ENCODE measurements around the gene ALKBH3.

Gene ALKBH3

DNA sequence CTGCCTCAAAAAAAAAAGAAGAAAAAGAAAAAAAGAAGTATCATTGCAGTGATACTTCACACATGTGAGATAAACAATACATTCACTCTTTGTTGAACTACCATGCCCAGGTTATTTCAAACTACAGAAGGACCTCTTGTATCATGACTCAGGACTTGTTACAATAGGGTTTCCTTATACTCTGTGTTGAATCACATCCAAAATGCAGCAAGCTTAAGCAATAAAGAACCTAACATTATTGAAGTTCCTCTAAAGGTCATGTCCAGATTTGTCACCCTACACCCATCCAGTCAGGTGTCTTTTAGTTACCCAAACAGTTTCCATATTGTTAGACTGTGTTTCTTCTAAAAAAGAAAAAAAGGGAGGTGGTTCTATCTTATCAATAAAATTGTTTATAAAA, 26.9 kb upstream of the ALKBH3 start:
- Histone ChIP-seq H3K4me3 (ENCODE audit: low read depth in 1 of 2, low read length in 2 of 2) (no peak overlapping the region), H3K36me3 (ENCODE audit: insufficient read depth, low read length) (peaks cover 39% of the 10 kb centered on the region), H3K27ac (ENCODE audit: low read length) (no peak overlapping the region), H2AFZ (ENCODE audit: low read depth, low read length) (no peak overlapping the region), H3K4me1 (ENCODE audit: insufficient read depth, low read length) (no peaks in the 10 kb centered on the region), H3K9ac (ENCODE audit: low read depth, low read length) (no peak overlapping the region), H3K4me2 (ENCODE audit: insufficient read depth, low read length) (no peak overlapping the region), H4K20me1 (ENCODE audit: insufficient read depth, low read length) (no peaks in the 10 kb centered on the region), H3K79me2 (ENCODE audit: insufficient read depth, low read length) (no peaks in the 10 kb centered on the region), H3K27me3 (ENCODE audit: insufficient read depth, low read length, poor library complexity) (no peaks in the 10 kb centered on the region), H3K9me3 (ENCODE audit: insufficient read depth, low read length, severe bottlenecking) (no peaks in the 10 kb centered on the region)
- ATAC-seq (ENCODE audit: insufficient read depth, low read depth) = no peak
- no peak for TF ChIP-seq EZH2 (IDR thresholded peaks at IDR 0.05; ENCODE audit: borderline replicate concordance, low read depth, low read length, severe bottlenecking)
- no peak for TF ChIP-seq CTCF (IDR thresholded peaks at IDR 0.05; ENCODE audit: borderline replicate concordance, extremely low read depth, low read length, poor library complexity, severe bottlenecking)
- DNase-seq = no peak

DNA sequence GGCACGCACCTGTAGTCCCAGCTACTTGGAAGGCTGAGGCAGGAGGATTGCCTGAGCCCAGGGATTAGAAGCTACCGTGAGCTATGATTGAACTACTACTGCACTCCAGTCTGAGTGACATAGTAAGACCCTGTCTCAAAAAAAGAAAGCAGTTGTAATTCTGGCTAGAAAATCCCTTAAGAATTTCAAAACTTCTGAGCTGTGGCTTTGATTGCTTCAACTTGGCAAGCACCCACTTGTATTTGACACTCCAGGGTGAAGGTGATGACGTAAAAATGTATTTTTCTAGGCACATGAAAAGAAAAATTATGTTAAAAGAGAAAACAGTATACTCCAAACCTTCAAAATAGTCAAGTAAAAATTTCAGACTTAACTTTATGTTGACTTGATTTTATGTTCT, 23.6 kb upstream of the ALKBH3 start:
- no peak overlapping the region for H2AFZ ChIP-seq (ENCODE audit: low read depth, low read length)
- H3K4me1 ChIP-seq (ENCODE audit: insufficient read depth, low read length) = no peaks in the 10 kb centered on the region
- no peak for TF ChIP-seq CTCF (IDR thresholded peaks at IDR 0.05; ENCODE audit: borderline replicate concordance, extremely low read depth, low read length, poor library complexity, severe bottlenecking)
- no peak for TF ChIP-seq EZH2 (IDR thresholded peaks at IDR 0.05; ENCODE audit: borderline replicate concordance, low read depth, low read length, severe bottlenecking)
- no peak for ATAC-seq (ENCODE audit: insufficient read depth, low read depth)
- H3K4me3 ChIP-seq (ENCODE audit: low read depth in 1 of 2, low read length in 2 of 2) = no peak overlapping the region
- no peak overlapping the region for H3K9ac ChIP-seq (ENCODE audit: low read depth, low read length)
- no peak overlapping the region for H3K4me2 ChIP-seq (ENCODE audit: insufficient read depth, low read length)
- H3K36me3 ChIP-seq (ENCODE audit: insufficient read depth, low read length) = peaks cover 38% of the 10 kb centered on the region
- peaks cover 10% of the 10 kb centered on the region for H3K9me3 ChIP-seq (ENCODE audit: insufficient read depth, low read length, severe bottlenecking)
- H3K27me3 ChIP-seq (ENCODE audit: insufficient read depth, low read length, poor library complexity) = no peaks in the 10 kb centered on the region
- no peak for DNase-seq
- H4K20me1 ChIP-seq (ENCODE audit: insufficient read depth, low read length) = no peaks in the 10 kb centered on the region
- H3K79me2 ChIP-seq (ENCODE audit: insufficient read depth, low read length) = no peaks in the 10 kb centered on the region
- H3K27ac ChIP-seq (ENCODE audit: low read length) = no peak overlapping the region

DNA sequence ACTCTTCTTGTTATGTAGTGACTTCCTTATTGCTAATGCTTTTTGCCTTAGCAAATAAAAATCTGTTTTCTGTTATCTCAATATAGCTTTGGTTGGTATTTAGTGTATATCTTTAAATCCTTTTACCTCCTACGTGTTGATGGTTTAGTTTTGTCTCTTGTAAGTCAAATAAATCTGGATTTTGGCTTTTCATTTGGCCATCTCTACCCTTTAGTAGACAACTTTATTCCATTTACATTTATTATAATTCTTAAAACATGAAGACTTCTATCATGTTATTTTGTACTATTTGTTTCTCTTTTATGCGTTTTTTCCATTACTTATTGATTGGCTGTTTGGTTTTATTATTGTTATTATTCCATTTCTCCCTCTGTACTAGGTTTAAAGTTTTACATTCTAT, 19.5 kb upstream of the ALKBH3 start:
- Histone ChIP-seq H3K36me3 (ENCODE audit: insufficient read depth, low read length) (peaks cover 12% of the 10 kb centered on the region; the same call in 1 of the 2 replicates), H3K79me2 (ENCODE audit: insufficient read depth, low read length) (no peaks in the 10 kb centered on the region), H3K4me1 (ENCODE audit: insufficient read depth, low read length) (no peaks in the 10 kb centered on the region), H2AFZ (ENCODE audit: low read depth, low read length) (no peak overlapping the region), H3K4me3 (ENCODE audit: low read depth in 1 of 2, low read length in 2 of 2) (no peak overlapping the region), H3K4me2 (ENCODE audit: insufficient read depth, low read length) (no peak overlapping the region), H3K9me3 (ENCODE audit: insufficient read depth, low read length, severe bottlenecking) (peaks cover 10% of the 10 kb centered on the region), H3K9ac (ENCODE audit: low read depth, low read length) (no peak overlapping the region), H3K27ac (ENCODE audit: low read length) (no peak overlapping the region), H4K20me1 (ENCODE audit: insufficient read depth, low read length) (no peaks in the 10 kb centered on the region), H3K27me3 (ENCODE audit: insufficient read depth, low read length, poor library complexity) (no peaks in the 10 kb centered on the region)
- TF ChIP-seq CTCF (IDR thresholded peaks at IDR 0.05; ENCODE audit: borderline replicate concordance, extremely low read depth, low read length, poor library complexity, severe bottlenecking) = no peak
- ATAC-seq (ENCODE audit: insufficient read depth, low read depth) (no peak), DNase-seq (no peak)

- DNase-seq (no peak), ATAC-seq (ENCODE audit: insufficient read depth, low read depth) (no peak)
- H3K4me2 ChIP-seq (ENCODE audit: insufficient read depth, low read length) = no peak overlapping the region
- no peaks in the 10 kb centered on the region for H4K20me1 ChIP-seq (ENCODE audit: insufficient read depth, low read length)
- H3K4me1 ChIP-seq (ENCODE audit: insufficient read depth, low read length) = peaks cover 21% of the 10 kb centered on the region
- no peak overlapping the region for H3K4me3 ChIP-seq (ENCODE audit: low read depth in 1 of 2, low read length in 2 of 2)
- no peaks in the 10 kb centered on the region for H3K27me3 ChIP-seq (ENCODE audit: insufficient read depth, low read length, poor library complexity)
- H3K36me3 ChIP-seq (ENCODE audit: insufficient read depth, low read length) = no peaks in the 10 kb centered on the region
- TF ChIP-seq CTCF (IDR thresholded peaks at IDR 0.05; ENCODE audit: borderline replicate concordance, extremely low read depth, low read length, poor library complexity, severe bottlenecking) = no peak
- no peak for TF ChIP-seq EZH2 (IDR thresholded peaks at IDR 0.05; ENCODE audit: borderline replicate concordance, low read depth, low read length, severe bottlenecking)
- H3K27ac ChIP-seq (ENCODE audit: low read length) = no peak overlapping the region
- H3K79me2 ChIP-seq (ENCODE audit: insufficient read depth, low read length) = no peaks in the 10 kb centered on the region
- H3K9me3 ChIP-seq (ENCODE audit: insufficient read depth, low read length, severe bottlenecking) = no peaks in the 10 kb centered on the region
- no peak overlapping the region for H2AFZ ChIP-seq (ENCODE audit: low read depth, low read length)
- H3K9ac ChIP-seq (ENCODE audit: low read depth, low read length) = no peak overlapping the region
Measured at GRCh38 chr11:43866520-43866919, 14.1 kb upstream of the ALKBH3 start.

Data from DND-41 (cell line).